ENCODE data around the gene PPP1R3G. TPM values are rescaled to one million over a fixed set of nuclear protein-coding genes. Genes with fewer than 3 reads are reported as not detected.
"Not testable (repeated sequence)": the region's sequence is repeated elsewhere in the genome, so short reads cannot be mapped to it uniquely, and the experiment has no call there.

The PPP1R3G gene
- 1.3 TPM for total RNA-seq
- long read RNA-seq, full-length matches to known transcripts = 10 of 10 reads
- long read RNA-seq, partial matches to known transcripts = 0 of 10 reads
- long read RNA-seq, other reads (novel, unspliced or antisense) = 0 of 10 reads

DNA sequence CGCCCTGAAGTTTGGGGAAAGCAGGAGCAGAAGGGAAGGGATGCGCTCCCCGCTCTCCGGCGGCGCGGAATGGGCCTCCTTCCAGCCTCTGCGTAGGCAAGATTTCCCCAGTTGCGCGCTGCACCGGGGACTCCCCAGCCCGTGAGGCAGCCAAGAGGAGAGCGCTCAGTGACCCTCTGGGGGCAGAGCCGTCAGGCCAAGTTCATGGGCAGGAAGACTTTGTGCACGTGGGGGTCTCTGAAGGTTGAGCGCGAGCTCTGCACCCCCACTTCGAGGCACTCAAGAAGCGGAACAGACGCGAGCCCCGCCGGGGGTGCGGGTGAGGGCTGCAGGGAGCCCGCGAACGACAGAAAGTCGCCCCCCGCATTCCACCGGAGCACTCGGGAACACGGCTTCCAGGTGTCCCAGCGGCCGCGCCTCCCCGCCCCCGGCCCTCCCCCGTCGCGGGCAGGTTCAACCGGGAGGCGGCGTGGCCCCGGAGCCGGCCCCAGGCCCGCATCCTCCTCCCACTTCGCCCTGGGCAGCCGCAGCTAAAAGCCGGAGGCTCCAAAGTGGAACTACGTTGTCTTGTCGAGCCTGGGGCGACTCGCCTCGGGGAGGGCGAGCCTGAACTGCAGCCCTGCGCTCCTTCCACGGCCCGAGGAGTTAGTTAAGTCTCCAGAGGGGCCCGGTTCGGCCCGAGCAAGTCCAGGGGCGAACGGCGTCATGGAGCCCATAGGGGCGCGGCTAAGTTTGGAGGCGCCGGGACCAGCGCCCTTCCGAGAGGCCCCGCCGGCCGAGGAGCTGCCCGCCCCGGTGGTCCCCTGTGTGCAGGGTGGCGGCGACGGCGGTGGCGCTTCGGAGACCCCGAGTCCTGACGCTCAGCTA lies at the start of gene PPP1R3G:
Gene PPP1R3G, plus strand, starts transcription at position 561 of the 867 bp plus-strand sequence. Its CDS starts 145 bp downstream, at position 706.
- DNase-seq (ENCODE audit: low spot score) = peak; percentile 90

- DNase-seq (ENCODE audit: low spot score) = no peak
Measured at GRCh38 chr6:5036269-5036668, 48.9 kb upstream of the PPP1R3G start.

DNA sequence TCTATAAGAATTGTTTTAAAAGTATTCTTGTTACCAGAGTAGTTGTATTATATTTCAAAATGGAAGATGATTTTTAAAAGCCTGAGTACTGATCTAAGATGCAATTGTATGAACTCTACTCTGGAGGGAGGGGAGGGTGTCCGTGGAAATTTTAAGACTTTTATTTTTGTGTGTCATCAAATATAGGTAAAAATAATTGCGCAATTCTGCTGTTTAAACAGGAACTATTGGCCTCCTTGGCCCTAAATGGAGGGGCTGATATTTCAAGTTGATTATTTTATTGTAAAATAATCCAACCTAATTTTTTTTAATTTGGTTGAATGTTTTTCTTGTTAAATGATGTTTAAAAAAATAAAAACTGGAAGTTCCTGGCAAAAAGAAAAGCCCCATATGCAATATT lies 43.2 kb upstream of the PPP1R3G start:
- no peak for DNase-seq (ENCODE audit: low spot score)

DNA sequence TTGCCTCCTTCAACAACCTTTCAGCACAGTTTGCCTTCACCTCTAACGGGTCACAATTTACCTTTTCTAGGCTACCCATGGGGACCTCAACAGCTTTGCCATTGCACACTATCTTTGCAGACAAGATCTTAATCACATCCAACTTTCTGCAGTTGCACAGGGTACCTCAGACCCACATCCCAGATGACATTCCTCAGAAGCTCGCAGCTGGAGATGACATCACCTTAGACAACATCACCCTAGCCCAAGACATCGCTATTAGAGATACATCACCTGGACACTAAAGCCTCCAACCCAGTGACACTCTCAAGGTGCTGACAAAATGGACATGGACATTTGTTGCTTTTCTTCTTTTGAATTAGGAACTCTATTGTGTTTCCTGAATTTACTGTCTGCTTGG lies 42.7 kb upstream of the PPP1R3G start:
- DNase-seq (ENCODE audit: low spot score) = no peak

DNA sequence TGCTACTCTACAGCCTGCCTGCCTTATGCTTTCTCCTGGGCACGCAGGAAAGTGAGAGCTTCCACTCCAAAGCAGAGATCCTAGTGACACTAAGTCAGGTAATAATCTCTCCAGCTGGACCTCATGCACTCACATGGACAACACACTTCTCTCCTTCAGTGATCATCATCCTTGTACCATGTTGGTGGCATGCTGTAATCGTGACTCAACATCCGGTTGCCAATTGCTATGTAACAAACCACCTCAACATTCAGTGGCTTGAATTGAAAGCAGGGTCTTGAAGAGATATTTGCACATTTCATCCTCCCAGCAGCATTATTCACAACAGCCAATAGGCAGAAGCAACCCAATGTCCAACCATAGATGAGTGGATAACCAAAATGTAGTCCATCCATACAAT lies 40.3 kb upstream of the PPP1R3G start:
- DNase-seq (ENCODE audit: low spot score) = no peak

- DNase-seq (ENCODE audit: low spot score) = no peak
Measured at GRCh38 chr6:5045416-5045815, 39.7 kb upstream of the PPP1R3G start.

- DNase-seq (ENCODE audit: low spot score) = no peak
Measured at GRCh38 chr6:5046430-5046829, 38.7 kb upstream of the PPP1R3G start.

- DNase-seq (ENCODE audit: low spot score) = no peak
Measured at GRCh38 chr6:5050009-5050408, 35.1 kb upstream of the PPP1R3G start.

GRCh38 chr6:5051394-5051793 lies 33.7 kb upstream of the PPP1R3G start:
- no peak for DNase-seq (ENCODE audit: low spot score)

- DNase-seq (ENCODE audit: low spot score) = no peak
Measured at GRCh38 chr6:5053038-5053437, 32.1 kb upstream of the PPP1R3G start.

DNA sequence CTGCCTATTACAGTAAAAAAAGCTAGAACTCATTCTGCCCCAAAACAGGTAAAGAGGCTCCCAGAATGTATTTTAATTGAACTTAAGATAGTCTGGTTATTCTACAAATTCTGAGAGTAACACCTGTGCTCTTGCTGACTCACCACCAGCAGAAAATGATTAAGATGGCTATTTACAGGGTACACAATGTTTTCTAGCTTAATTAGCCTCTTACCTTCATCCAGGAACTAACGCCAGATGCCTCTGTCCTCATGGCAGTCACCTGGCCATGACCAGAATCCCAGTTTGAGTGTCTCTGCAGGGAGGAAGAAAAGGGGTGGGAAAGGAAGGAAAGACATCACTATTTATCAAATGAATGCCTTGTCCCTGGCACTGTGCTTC lies 31.3 kb upstream of the PPP1R3G start:
- DNase-seq (ENCODE audit: low spot score) = no peak

GRCh38 chr6:5054245-5054873 lies 30.8 kb upstream of the PPP1R3G start:
- DNase-seq (ENCODE audit: low spot score) = no peak

DNA sequence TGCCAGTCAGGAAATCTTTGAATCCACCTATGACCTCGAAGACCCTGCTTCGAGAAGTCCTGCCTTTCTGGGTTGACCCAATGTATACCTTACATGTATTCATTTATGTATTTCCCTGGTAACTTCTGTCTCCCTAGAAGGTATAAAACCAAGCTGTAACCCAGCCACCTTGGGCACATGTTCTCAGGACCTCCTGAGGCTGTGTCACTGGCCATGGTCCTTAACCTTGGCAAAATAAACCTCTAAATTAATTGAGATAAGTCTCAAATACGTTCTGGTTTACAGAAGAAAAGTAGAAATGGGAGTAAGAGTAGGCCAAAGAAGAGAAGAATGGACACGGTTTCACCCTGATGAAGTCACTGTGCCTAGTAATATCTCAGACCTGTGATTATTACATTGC lies 30.0 kb upstream of the PPP1R3G start:
- no peak for DNase-seq (ENCODE audit: low spot score)

GRCh38 chr6:5058254-5058653 lies 26.9 kb upstream of the PPP1R3G start:
- DNase-seq (ENCODE audit: low spot score) = no peak

DNA sequence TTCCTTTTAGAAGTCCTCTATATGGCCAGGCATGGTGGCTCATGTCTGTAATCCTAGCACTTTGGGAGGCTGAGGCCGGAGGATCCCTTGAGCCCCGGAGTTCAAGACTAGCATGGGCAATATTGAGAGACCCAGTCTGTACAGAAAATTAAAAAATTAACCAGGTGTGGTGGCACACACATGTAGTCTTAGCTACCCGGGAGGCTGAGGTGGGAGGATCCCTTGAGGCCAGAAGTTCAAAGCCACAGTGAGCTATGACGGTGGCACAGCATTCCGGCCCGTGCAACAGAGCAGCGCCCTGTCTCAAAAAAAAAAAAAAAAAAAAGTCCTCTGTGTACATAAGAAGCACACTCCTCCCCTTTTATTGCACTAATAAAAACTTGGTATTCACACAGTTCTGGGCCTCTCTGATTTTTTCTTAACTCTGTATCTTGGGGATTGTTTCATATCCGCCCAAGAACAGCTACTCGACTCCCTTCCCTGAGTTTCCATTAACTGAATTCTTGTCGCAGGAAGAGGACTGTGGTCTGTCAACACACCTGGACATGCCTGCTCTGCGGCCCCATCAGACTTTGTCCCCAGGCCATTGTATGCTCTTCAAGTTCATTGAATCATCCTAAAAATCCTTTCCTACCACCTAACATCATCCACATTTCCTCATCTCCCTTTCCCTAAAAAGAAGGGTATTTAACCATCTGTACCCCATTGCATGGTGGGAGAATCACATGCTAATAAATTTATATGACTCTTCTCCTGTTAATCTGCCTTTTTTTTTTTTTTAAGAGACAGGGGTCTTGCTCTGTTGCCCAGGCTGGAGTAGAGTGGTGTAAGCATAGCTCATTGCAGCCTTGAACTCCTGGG lies 25.9 kb upstream of the PPP1R3G start:
- DNase-seq (ENCODE audit: low spot score) = no peak

GRCh38 chr6:5060439-5060838 lies 24.7 kb upstream of the PPP1R3G start:
- not testable (repeated sequence) for DNase-seq (ENCODE audit: low spot score)

GRCh38 chr6:5061152-5061551 lies 24.0 kb upstream of the PPP1R3G start:
- DNase-seq (ENCODE audit: low spot score) = no peak

DNA sequence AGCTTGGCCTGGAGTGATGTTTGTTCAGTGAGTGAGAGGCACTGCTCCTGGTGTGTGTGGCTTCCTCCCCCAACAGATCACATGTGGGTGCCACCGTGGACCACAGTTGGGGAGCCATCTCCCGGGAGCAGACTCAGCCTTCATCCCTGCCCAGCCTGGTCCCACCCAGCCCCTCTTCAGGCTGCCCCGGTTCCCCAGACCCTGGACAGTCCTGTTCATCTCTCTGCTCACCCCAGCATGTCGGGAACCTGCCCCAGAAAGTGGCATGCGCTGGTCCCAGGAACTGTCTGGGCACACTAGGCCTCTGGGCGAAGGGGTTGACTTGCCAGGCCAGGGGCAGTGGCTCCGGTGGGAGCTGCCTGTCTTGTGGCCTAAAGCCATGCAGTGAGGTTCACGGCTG lies 21.5 kb upstream of the PPP1R3G start:
- no peak for DNase-seq (ENCODE audit: low spot score)

- DNase-seq (ENCODE audit: low spot score) = no peak
Measured at GRCh38 chr6:5066456-5067093, 18.6 kb upstream of the PPP1R3G start.

- no peak for DNase-seq (ENCODE audit: low spot score)
Measured at GRCh38 chr6:5067305-5067704, 17.8 kb upstream of the PPP1R3G start.

DNA sequence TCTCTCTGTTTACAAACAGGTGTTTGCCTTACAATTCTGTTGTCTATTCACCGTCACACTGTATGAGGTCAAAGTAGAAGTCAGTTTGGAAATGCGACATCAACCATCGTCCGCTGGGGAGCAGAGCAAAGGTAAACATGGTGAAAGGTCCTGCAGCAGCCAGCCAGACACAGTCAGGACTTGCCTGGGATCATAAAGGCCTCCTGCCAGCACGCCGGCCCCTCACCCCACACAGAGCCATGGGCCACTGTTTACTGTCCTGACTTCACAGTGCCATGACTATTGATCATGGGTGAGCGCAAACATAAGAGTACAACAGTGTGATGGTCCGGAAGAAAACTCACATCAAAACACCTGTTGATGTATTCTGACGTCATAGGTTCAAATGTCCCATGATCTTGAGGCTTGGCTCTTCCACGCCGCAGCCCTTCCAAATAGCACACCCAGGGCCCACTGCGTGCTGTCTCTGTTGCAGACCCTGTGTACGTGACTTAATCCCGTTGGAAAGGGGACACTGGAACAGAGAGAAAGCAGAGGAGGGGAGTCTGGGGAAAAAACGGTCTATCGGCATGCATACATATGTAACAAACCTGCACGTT lies 16.9 kb upstream of the PPP1R3G start:
- DNase-seq (ENCODE audit: low spot score) = no peak
